ENCODE data around the gene CERT1.

DNA sequence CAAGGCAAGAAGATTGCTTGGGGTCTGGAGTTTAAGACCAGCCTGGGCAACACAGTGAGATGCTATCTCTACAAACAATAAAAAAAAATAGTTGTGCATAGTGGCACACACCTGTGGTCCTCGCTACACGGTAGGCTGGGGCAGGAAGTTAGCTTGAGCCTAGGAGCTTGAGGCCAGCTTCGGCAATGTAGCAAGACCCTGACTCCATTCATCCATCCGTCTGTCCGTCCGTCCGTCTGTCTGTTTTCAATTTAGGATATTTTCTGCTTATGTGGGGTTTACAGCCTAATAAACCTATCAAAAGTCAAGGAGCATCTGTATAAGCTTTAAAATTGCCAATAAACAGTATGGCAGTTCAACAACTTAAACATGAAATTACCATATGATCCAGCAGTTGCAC is 154.7 kb downstream of the CERT1 start:
- TF ChIP-seq EZH2 (IDR thresholded peaks at IDR 0.05; ENCODE audit: borderline replicate concordance, low read depth, low read length, severe bottlenecking) = no peak
- TF ChIP-seq CTCF (IDR thresholded peaks at IDR 0.05; ENCODE audit: borderline replicate concordance, extremely low read depth, low read length, poor library complexity, severe bottlenecking) = no peak

Data from DND-41 (cell line).